Thyroid gland (tissue), 4 donors: ENCODE measurements around the gene ANKMY1. TPM values are rescaled to one million over a fixed set of nuclear protein-coding genes. Genes with fewer than 3 reads are reported as not detected.

ENCODE experiments used
- DNase-seq, 2 donors: peaks; one replicate each; pipeline ENCODE4 v3.0.0-alpha.2; 2019
- H3K27ac ChIP-seq, 3 donors: fragments of 200-600 bp; sonication (generic); 1 replicate in 2 of 3; 2 replicates in 1 of 3; pipeline ENCODE4 v1.5.1; 2016 to 2019; ENCODE audit warnings: mild to moderate bottlenecking in 1 of 3, moderate library complexity in 1 of 3
- H3K27me3 ChIP-seq: fragments of 200-600 bp; sonication (generic); one replicate; pipeline ENCODE4 v1.5.1; 2019
- H3K36me3 ChIP-seq, 2 donors: fragments of 200-600 bp; sonication (generic); one replicate each; pipeline ENCODE4 v1.5.1; 2016 to 2019
- H3K4me1 ChIP-seq, 2 donors: fragments of 200-600 bp; sonication (generic); one replicate each; pipeline ENCODE4 v1.5.1; 2017 to 2019
- H3K4me3 ChIP-seq, 3 donors: fragments of 200-600 bp; sonication (generic); replicated peaks in 1 of 3; 1 replicate in 2 of 3; 2 replicates in 1 of 3; pipeline ENCODE4 v1.5.1; 2016; ENCODE audit warnings: mild to moderate bottlenecking in 1 of 3
- H3K9me3 ChIP-seq: fragments of 200-600 bp; sonication (generic); one replicate; pipeline ENCODE4 v1.5.1; 2017
- CTCF ChIP-seq, 6 experiments: fragments of 200-600 bp in 3 of 6; fragments of 450-650 bp in 3 of 6; sonication (generic) in 3 of 6; IDR thresholded peaks; one replicate each; pipeline ENCODE4 v1.5.1; 2016 to 2019; ENCODE audit warnings: antibody characterized with exemption in 6 of 6, mild to moderate bottlenecking in 2 of 6, inconsistent platforms in 1 of 6, moderate library complexity in 1 of 6
- POLR2A ChIP-seq, 2 donors: fragments of 450-650 bp; IDR thresholded peaks; one replicate each; pipeline ENCODE4 v1.6.1; 2017; ENCODE audit warnings: antibody characterized with exemption in 2 of 2, mild to moderate bottlenecking in 2 of 2, moderate library complexity in 1 of 2
- WGBS, 2 donors: methylation state at CpG; one replicate each; pipeline ENCODE4 v1.1.5; 2017; 5-methylcytosine and 5-hydroxymethylcytosine counted together
- intact Hi-C: fragments of 100-400 bp; cut with DNase I; formaldehyde crosslinking; loops from one replicate; pipeline ENCODE4 v1.15.1; 2023
- total RNA-seq, 4 donors: library from RNA; depleted of rRNA; stranded (reverse); fragments of >200 nt; gene quantifications; one replicate each; pipeline ENCODE4 v1.2.3, GENCODE V29; 2016

Gene ANKMY1
- 10 to 100 TPM; 17.4 to 24.7 (median 21.0) TPM for total RNA-seq

GRCh38 chr2:240557808-240558207 lies at the start of gene ANKMY1:
Gene ANKMY1, minus strand, starts transcription at chr2:240557988. Its CDS starts 653 bp downstream, at chr2:240557335.
- peak within 1 kb of the TSS in 1 of 3 donors; percentile 56 for H3K4me3 ChIP-seq
- intact Hi-C loops: no loop called here
- no peaks in the 10 kb centered on the region for H3K27me3 ChIP-seq
- peak; percentile 76 to 78 for DNase-seq
- TF ChIP-seq POLR2A (IDR thresholded peaks at IDR 0.05): peak in 1 of 2 donors; percentile 14
- no peak for TF ChIP-seq CTCF (IDR thresholded peaks at IDR 0.05)
- 20 to 21% methylated on average over 1 to 4 of the region's 47 CpGs for WGBS, 2 donors
- H3K36me3 ChIP-seq: no peaks in the 10 kb centered on the region
- H3K4me1 ChIP-seq: peaks cover 29 to 37% of the 10 kb centered on the region in 2 donors
- H3K27ac ChIP-seq: no peak within 1 kb of the TSS
- no peaks in the 10 kb centered on the region for H3K9me3 ChIP-seq

- TF ChIP-seq CTCF (IDR thresholded peaks at IDR 0.05): no peak
- TF ChIP-seq POLR2A (IDR thresholded peaks at IDR 0.05): no peak
- H3K36me3 ChIP-seq: no peaks in the 10 kb centered on the region
- no peaks in the 10 kb centered on the region for H3K9me3 ChIP-seq
- no peak for DNase-seq
- no peaks in the 10 kb centered on the region for H3K27me3 ChIP-seq
- WGBS, 2 donors: 89 to 90% methylated on average over 7 to 12 of the region's 12 CpGs
- peaks cover 0 to 10% of the 10 kb centered on the region in 2 donors for H3K4me1 ChIP-seq
- intact Hi-C loops: no loop called here
- H3K27ac ChIP-seq: no peak overlapping the region
- no peak overlapping the region for H3K4me3 ChIP-seq
These were observed 48.3 kb upstream of the ANKMY1 start for GRCh38 chr2:240605867-240606743.

- Histone ChIP-seq H3K36me3 (no peaks in the 10 kb centered on the region), H3K9me3 (no peaks in the 10 kb centered on the region), H3K27ac (no peak overlapping the region), H3K4me1 (peaks cover 0 to 10% of the 10 kb centered on the region in 2 donors), H3K4me3 (no peak overlapping the region), H3K27me3 (no peaks in the 10 kb centered on the region)
- TF ChIP-seq POLR2A (IDR thresholded peaks at IDR 0.05) (no peak), CTCF (IDR thresholded peaks at IDR 0.05) (no peak)
- intact Hi-C loops: no loop called here
- no peak for DNase-seq
- 90 to 95% methylated on average over 16 to 19 of the region's 19 CpGs for WGBS, 2 donors
These were observed 47.3 kb upstream of the ANKMY1 start for GRCh38 chr2:240604939-240605716.

- Histone ChIP-seq H3K4me1 (peaks cover 0 to 10% of the 10 kb centered on the region in 2 donors), H3K27me3 (no peaks in the 10 kb centered on the region), H3K9me3 (no peaks in the 10 kb centered on the region), H3K36me3 (no peaks in the 10 kb centered on the region), H3K4me3 (no peak overlapping the region), H3K27ac (no peak overlapping the region)
- peak; percentile 93 for DNase-seq
- intact Hi-C loops: no loop called here
- 26 to 35% methylated on average over 7 to 9 of the region's 11 CpGs for WGBS, 2 donors
- TF ChIP-seq CTCF (IDR thresholded peaks at IDR 0.05): peak; percentile 47 to 87 (median 78)
- TF ChIP-seq POLR2A (IDR thresholded peaks at IDR 0.05): no peak
These were observed 46.6 kb upstream of the ANKMY1 start for GRCh38 chr2:240604291-240604938.
